ENCODE data around the gene BCL7A. TPM values are rescaled to one million over a fixed set of nuclear protein-coding genes. Genes with fewer than 3 reads are reported as not detected.

BCL7A gene
- total and polyA plus RNA-seq, 10 of the 15 experiments (the other 5 are each of a cell fraction or from before 2014, with no cell fraction given) = 0.37 to 17.2 (median 11.7) TPM

DNA sequence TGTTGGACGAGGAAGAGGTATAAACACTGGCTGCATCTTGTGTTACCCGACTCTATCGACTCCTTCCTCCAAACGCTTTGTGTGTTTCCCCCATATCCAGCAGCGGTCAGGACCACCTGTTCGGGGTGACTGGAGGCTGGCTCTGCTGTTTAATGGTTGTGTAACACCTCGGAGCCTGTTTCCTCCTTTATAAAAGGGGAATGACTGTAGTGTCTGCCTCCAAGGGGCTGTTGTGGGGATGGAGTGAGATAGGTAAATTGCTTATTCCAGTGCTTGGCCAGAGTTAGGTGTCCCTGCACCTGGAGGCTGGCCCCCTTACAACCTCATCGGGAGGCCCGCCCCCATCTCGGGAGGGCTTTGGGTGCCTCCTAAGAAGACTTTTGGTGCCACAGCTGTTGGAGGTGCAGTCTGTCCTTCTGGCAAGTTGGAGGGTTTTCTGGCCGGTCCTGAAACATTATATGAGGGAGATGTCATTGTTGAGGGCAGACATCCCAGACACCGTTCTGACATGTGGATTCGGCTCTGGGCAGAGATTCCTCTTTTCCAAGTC, 57.9 kb downstream of the BCL7A start (continued):
- TF ChIP-seq RAD21 (IDR thresholded peaks at IDR 0.05; ENCODE audit: insufficient read depth, low read depth, low read length) = no peak
- TF ChIP-seq SUZ12 (IDR thresholded peaks at IDR 0.05; ENCODE audit: unreplicated experiment) = no peak
- no peak for TF ChIP-seq RELB (IDR thresholded peaks at IDR 0.05; ENCODE audit: low read depth)
- no peak for TF ChIP-seq HSF1 (IDR thresholded peaks at IDR 0.05; ENCODE audit: low read depth, low read length)
- TF ChIP-seq HDAC2 (IDR thresholded peaks at IDR 0.05) = no peak
- no peak for TF ChIP-seq PAX5 (IDR thresholded peaks at IDR 0.05; ENCODE audit: borderline replicate concordance, low read depth, low read length)
- no peak for TF ChIP-seq ZBTB11 (CRISPR knock-in tag; IDR thresholded peaks at IDR 0.05)

Data from GM12878 (cell line).